Stimulated activated CD4-positive, alpha-beta T cell treated with anti-CD3 and anti-CD28 coated beads, Interleukin-2, amount 100 ng/mL, for 24 hours (primary cell): ENCODE data around the gene SAP25.
"Not testable (repeated sequence)": the region's sequence is repeated elsewhere in the genome, so short reads cannot be mapped to it uniquely, and the experiment has no call there.

Experiments
- DNase-seq, 2 donors: peaks; one replicate each; pipeline ENCODE4 v3.0.0-alpha.2; 2020

The SAP25 gene

GRCh38 chr7:100559127-100559526 is 14.6 kb downstream of the SAP25 start:
- DNase-seq: no peak

GRCh38 chr7:100556541-100556940 is 17.2 kb downstream of the SAP25 start:
- DNase-seq: no peak

DNA sequence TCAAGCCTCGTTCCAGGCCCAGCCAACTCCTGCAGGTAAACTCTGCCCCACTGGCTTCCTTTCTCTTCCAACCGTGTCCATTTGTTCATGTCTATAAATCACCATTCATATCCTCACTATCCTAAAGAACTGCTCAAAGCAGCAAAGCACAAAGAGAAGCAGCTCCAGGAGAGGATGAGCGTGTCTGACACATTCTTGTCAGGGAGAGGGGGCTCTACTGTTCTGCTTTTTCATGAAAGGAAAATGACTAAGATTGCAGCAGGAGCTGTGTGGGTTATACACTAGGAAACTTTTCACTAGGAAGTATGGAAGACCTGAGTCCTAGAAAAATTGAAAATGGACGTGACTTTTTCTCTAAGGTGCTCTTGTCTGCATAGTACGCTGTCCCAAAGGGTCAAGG is 18.0 kb downstream of the SAP25 start:
- DNase-seq: no peak

DNA sequence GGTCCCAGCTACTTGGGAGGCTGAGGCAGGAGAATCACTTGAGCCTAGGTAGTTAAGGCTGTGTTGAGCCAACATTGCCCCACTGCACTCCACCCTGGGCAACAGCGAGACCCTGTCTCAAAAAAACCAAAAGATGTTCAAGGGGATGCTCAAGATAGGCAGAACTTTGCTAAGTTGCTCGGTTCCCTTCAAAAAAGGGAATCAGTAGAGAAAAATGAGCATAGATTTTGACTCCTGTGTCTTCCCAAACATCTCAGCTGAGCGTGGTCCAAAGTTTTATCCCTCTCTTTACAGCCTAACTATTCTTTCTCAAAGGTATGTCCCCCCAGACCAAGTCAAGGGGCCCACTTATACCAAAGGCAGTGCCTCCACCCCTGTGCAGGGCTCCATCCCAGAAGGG is 20.7 kb downstream of the SAP25 start:
- no peak for DNase-seq

DNA sequence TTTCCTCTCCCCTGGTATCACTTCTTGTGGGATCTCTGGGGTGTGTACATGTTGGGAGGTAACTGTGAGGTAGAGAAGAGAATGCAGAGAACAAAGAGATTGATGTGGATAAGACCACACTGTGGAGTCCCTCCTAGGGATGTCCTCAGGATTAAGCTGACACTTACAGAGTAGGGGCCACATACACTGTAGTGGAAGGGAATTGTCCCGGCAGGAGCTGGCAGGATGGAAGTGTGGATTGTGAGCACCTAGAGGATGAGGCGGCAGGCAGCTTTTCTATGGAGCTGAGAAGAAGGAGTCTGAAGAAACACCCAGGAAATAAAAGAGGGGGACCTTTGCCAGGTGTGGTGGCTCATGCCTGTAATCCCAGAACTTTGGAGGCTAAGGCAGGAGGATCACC is 21.2 kb downstream of the SAP25 start:
- no peak for DNase-seq

DNA sequence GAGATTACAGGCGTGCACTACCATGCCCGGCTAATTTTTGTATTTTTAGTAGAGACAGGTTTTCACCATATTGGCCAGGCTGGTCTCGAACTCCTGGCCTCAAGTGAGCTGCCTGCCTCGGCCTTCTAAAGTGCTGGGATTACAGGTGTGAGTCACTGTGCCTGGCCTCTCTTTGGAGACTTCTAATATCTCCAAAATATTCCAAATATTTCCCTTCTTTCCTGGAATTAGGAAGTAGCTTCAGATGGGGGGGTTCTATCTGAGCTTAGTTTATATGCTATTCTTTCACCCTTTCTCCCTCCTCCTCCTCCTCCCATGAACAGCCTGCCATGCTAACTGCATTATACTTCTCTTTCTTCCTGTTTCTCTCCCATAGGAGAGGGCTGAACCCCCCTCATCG is 25.3 kb downstream of the SAP25 start:
- not testable (repeated sequence) for DNase-seq

DNA sequence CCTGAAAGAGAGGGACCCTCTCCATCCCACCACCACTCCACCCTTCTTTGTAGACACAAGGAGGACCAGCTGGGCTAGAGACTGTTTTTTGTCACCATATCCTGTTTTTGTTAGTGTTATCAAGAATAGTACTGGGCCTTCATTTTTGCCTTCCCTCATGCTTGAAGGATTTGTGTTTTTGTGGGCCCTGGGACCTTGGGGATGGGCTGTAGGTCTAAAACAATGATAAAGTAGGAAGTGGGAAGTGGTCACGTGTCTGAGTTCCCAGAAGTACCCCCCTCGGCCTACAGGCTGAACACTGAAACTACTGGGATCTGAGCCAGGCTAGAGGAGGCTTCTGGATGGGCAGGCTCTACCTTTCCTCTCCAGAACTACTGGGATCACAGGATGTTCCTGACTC is 25.8 kb downstream of the SAP25 start:
- no peak for DNase-seq

GRCh38 chr7:100546926-100547800 is 26.5 kb downstream of the SAP25 start:
- no peak for DNase-seq

DNA sequence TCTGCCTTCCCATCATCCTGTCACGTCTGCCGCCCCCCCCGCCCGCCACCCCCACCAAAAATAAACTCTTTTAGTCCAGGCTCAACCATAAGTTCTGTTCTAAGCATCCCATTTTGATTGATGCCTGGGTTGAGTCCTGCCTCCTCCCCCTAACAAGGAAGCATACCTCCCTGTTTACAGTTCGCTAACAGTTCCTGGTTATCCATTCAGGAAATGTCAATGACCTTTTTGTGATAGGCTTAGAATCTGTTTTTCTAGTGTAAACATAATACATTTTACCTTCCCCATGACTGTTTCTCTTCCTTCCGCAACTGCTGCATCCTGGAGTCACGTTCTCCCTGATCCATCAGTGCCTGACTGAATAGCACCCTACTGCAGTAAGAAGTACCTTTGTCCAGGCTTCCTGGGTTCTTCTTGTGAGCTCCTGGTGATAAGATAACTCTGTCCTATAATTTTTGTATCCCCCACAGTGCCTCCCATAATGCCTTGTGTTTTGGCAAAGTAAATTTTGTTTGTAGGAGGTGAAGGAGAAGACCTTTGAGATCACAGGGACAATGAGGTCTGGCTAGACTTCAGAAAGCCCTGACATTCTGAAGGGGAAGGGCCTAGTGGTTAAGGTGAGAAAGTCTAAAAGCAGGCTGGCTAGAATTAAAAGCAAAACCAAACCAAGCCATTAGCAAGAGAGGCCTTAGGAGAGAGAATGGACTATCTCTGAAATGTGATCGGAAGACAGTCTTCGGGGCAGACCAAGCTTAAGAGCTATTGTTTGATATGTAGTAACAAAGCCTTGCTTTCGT is 27.4 kb downstream of the SAP25 start:
- no peak for DNase-seq

GRCh38 chr7:100545360-100546128 is 28.2 kb downstream of the SAP25 start:
- peak; percentile 65 to 70 for DNase-seq

DNA sequence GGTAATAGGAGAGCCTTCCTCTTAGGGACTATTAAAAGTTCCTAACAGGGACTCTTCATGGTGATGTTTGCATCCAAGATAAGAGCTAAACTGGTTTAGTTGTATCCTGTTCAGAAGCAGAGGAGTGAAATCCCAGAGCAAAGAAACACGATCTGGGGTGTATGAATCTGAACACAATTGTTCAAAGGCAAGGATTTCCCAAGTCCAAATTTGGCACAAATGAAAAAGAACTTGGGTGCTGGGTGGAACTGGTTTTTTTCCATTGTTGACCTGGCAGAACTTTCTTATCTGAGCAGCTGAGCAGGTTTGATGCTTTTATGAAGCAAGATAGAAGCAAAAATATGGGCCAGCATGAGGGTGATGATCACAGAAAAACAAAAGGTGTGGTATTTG is 28.7 kb downstream of the SAP25 start:
- no peak for DNase-seq

DNA sequence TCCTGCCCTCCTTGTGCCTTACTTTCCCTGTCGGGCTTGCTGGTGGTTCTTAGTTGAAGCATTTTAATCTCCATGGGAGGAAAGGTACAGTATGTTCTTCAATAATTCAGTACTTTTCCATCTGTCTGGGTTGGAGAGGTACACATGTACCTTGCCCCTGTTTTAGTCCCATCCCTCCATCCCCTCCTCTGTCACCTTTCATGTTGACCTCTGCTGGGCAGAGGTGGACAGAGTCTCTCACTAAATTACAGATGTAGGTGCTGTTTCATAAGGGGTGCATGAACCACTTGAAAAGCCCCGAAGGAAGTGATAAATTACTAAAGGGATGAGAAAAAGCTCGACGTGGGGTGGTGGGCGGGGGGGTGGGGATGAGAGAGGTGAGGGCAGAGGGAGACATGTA is 29.3 kb downstream of the SAP25 start:
- no peak for DNase-seq

GRCh38 chr7:100543586-100543985 is 30.1 kb downstream of the SAP25 start:
- no peak for DNase-seq

GRCh38 chr7:100541309-100541708 is 32.4 kb downstream of the SAP25 start:
- DNase-seq: not testable (repeated sequence)

GRCh38 chr7:100540073-100540723 is 33.5 kb downstream of the SAP25 start:
- DNase-seq: no peak

- DNase-seq: peak; percentile 25 to 26
These were observed 34.2 kb downstream of the SAP25 start for GRCh38 chr7:100539436-100540006.

- DNase-seq: peak; percentile 100
These were observed 34.9 kb downstream of the SAP25 start, which contains the start of gene AGFG2 for GRCh38 chr7:100538654-100539435. Gene AGFG2 (plus strand): TSS chr7:100539203. CDS start chr7:100539347, 144 bp downstream.

- DNase-seq: no peak
These were observed 35.4 kb downstream of the SAP25 start for GRCh38 chr7:100538348-100538653.

DNA sequence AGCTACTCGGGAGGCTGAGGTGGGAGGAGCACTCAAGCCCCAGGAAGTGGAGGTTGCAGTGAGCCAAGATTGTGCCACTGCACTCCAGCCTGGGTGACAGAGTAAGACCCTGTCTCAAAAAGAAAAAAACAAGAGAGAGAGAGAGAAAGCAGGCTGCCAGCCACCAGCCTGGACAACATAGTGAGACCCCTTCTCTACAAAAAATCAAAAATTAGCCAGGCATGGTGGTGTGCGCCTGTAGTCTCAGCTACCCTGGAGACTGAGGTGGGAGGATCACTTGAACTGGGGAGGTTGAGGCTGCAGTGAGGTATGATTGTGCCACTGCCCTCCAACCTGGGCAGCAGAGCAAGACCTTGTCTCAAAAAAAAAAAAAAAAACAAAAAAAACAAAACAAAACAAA is 37.0 kb downstream of the SAP25 start:
- DNase-seq: not testable (repeated sequence)

DNA sequence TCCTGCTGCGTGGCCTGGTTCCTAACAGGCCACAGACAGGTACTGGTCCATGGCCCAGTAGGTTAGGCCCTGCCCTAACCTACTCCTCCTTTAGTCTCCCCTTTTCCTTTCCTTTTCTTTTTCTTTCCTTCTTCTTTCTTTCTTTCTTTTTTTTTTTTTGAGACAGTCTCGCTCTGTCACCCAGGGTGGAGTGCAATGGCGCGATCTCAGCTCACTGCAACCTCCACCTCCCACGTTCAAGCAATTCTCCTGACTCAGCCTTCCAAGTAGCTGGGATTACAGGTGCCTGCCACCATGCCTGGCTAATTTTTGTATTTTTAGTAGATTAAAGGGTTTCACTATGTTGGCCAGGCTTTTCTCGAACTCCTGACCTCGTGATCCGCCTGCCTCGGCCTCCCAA is 37.7 kb downstream of the SAP25 start:
- not testable (repeated sequence) for DNase-seq

DNA sequence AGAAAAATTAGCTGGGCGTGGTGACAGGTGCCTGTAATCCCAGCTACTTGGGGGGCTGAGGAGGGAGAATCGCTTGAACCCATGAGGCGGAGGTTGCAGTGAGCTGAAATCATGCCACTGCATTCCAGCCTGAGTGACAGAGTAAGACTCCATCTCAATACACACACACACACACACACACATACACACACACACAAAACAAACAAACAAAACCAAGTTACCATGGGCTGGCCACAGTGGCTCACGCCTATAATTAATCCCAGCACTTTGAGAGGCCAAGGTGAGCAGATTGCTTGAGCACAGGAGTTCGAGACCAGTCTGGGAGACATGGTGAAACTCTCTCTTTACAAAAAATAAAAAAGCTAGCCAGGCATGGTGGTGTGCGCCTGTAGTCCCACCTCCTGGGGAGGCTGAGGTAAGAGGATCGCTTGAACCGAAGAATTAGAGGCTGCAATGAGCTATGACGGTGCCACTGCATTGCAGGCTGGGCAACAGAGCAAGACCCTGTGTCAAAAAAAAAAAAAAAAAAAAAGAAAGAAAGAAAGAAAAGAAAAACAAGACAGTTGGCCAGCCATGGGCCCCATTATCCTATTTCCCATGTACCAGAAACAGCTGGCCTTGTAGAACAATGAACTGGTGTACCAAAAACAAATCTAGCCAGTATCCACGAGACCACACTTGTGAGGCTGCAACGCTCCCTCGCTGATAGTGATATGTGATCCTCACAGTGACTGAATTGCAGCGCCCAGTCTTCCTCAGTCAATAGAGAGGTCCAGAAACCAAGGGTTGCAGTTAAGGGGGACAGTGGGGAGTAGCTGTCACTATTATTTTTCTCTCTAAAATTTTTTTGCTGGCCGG is 41.3 kb downstream of the SAP25 start:
- no peak for DNase-seq
